Measurements from ENCODE around the gene PPP1R13L. TPM values are rescaled to one million over a fixed set of nuclear protein-coding genes. Genes with fewer than 3 reads are reported as not detected.

Gene PPP1R13L
- total RNA-seq, 4 donors from 2014 or later, result 0.51 to 30.2 (median 3.0) TPM

- intact Hi-C loops (cut with DNase I; ENCODE audit: low total_unique reads), result no loop called here
- Histone ChIP-seq H3K36me3 (no peaks in the 10 kb centered on the region), H3K4me3 (no peak overlapping the region), H3K27ac (no peak overlapping the region), H3K9me3 (no peaks in the 10 kb centered on the region), H3K4me1 (no peaks in the 10 kb centered on the region), H3K27me3 (no peaks in the 10 kb centered on the region)
- TF ChIP-seq POLR2A (IDR thresholded peaks at IDR 0.05) (no peak), CTCF (IDR thresholded peaks at IDR 0.05) (no peak)
- DNase-seq, result no peak
These were observed 49.0 kb downstream of the PPP1R13L start for GRCh38 chr19:45355910-45356309.

GRCh38 chr19:45355402-45355801 lies 49.5 kb downstream of the PPP1R13L start:
- no peaks in the 10 kb centered on the region for H3K4me1 ChIP-seq
- no peak overlapping the region for H3K4me3 ChIP-seq
- no peaks in the 10 kb centered on the region for H3K27me3 ChIP-seq
- no peaks in the 10 kb centered on the region for H3K36me3 ChIP-seq
- TF ChIP-seq CTCF (IDR thresholded peaks at IDR 0.05), result no peak
- TF ChIP-seq POLR2A (IDR thresholded peaks at IDR 0.05), result no peak
- DNase-seq, result no peak
- H3K9me3 ChIP-seq, result no peaks in the 10 kb centered on the region
- no peak overlapping the region for H3K27ac ChIP-seq
- intact Hi-C loops (cut with DNase I; ENCODE audit: low total_unique reads), result no loop called here

GRCh38 chr19:45354241-45354842 lies 50.5 kb downstream of the PPP1R13L start:
- H3K27me3 ChIP-seq, result no peaks in the 10 kb centered on the region
- no peak overlapping the region for H3K27ac ChIP-seq
- H3K36me3 ChIP-seq, result no peaks in the 10 kb centered on the region
- TF ChIP-seq POLR2A (IDR thresholded peaks at IDR 0.05), result no peak
- no peak for TF ChIP-seq CTCF (IDR thresholded peaks at IDR 0.05)
- no peaks in the 10 kb centered on the region for H3K9me3 ChIP-seq
- intact Hi-C loops (cut with DNase I; ENCODE audit: low total_unique reads), result no loop called here
- no peak for DNase-seq
- H3K4me1 ChIP-seq, result no peaks in the 10 kb centered on the region
- no peak overlapping the region for H3K4me3 ChIP-seq

GRCh38 chr19:45352914-45353796 lies 51.7 kb downstream of the PPP1R13L start:
- Histone ChIP-seq H3K4me3 (no peak overlapping the region), H3K36me3 (no peaks in the 10 kb centered on the region), H3K27me3 (no peaks in the 10 kb centered on the region), H3K4me1 (no peaks in the 10 kb centered on the region), H3K27ac (no peak overlapping the region), H3K9me3 (no peaks in the 10 kb centered on the region)
- DNase-seq, result no peak
- intact Hi-C loops (cut with DNase I; ENCODE audit: low total_unique reads), result no loop called here
- TF ChIP-seq POLR2A (IDR thresholded peaks at IDR 0.05) (no peak), CTCF (IDR thresholded peaks at IDR 0.05) (no peak)

GRCh38 chr19:45352471-45352870 lies 52.4 kb downstream of the PPP1R13L start:
- H3K27ac ChIP-seq, result no peak overlapping the region
- no peaks in the 10 kb centered on the region for H3K4me1 ChIP-seq
- intact Hi-C loops (cut with DNase I; ENCODE audit: low total_unique reads), result no loop called here
- TF ChIP-seq POLR2A (IDR thresholded peaks at IDR 0.05) (no peak), CTCF (IDR thresholded peaks at IDR 0.05) (no peak)
- no peaks in the 10 kb centered on the region for H3K36me3 ChIP-seq
- no peak overlapping the region for H3K4me3 ChIP-seq
- H3K27me3 ChIP-seq, result no peaks in the 10 kb centered on the region
- no peak for DNase-seq
- no peaks in the 10 kb centered on the region for H3K9me3 ChIP-seq

All from uterus (tissue), 4 donors.